ENCODE data around the gene DNAJB13.

The DNAJB13 gene

DNA sequence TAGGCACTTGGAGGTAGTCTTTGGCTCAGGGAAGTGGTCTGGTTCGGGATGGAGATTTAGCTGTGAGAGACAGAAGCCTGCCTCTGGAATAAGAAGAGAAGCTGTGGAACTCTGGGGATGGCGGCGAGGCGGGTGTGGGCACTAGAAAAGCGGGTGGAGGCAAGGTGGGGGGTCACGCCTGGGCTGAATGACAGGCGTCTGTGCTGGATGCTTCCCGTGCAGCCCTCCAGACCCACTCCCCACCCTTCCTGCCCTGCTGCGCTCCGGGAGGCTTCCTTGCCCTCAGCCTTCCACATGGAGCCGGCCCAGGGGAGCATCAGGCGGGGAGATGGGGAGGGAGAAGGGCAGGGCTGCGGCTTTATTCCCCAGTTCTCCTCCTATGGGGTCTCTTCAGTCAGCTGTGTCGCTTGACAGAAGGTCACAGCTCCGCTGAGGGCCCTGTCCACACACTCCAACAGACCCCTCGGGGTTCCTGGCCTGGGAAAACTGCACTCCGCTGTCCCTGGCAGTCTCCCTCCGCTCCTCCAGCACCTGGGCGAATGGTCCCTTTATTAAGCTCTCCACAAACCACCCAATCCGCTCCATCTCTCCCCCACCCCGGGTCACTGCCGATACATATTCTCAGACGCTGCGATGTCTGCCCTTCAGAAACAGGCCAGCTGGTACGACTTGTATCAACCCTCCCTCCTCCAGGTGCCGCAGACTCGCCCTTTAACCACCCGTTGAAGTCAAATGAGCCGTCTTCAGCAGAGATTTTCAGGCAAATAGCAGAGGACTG, 6.2 kb downstream of the DNAJB13 start:
- DNase-seq = no peak

DNA sequence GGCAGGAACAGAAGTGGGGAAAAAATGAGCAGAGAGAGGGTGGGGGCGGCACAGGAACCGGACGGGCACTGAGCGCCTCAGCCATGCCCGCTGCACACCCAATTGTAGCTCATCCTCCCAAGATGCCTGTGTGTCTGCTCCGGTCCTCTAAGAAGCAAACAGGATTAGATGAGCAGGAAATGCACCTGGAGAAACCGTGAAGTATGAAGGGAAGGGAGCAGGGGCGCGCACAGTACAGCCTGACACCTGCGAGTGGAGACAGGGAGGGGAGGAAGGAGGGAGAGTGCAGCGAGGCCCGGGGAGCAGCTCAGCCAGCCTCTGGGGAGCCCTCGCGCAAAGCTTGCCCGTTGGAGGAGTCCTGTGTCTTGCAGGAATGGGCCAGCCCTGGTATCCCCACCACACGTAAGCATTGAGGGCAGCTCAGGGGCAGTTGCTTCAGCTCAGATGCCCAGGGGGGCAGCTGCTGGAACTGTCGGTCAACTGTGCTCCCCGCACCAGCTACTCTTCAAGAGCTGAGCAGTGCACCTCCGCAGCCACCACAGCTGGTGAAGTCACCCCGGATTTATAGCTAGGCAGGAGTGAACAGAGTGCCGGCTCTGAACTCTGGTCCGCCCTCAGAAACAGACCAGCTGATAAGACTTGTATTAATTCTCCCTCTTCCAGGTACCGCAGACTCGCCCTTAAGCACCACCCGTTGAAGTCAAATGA, 7.0 kb downstream of the DNAJB13 start:
- DNase-seq = no peak

DNA sequence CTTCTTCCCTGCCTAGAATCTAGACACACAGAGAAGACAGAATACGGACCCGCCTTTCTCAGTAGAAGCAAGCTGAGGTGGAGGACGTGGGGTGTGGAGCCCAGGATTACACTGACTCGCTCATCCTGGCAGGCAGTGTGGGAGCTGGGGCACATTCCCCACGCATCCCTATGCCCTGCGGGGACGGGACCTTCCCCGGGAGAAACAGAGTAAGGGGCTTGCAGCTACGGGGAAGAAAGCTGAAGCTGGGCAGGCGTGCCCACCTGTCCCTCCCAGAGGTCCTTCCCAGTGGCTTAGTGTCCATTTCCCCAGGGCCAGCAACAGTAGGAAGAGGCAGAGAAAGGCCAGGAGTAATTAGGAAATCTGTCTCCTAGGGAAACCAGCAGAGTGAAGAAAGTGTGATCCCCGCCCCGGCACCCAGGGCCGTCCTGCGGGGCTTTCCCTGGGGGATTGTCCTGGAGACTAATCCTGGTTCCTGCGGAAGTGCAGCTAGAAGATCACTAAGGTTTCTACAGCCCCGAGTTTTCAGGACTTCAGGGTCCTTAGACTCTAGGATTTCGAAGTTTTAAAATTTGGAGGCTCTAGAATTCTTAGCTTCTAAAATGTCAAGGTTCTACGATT, 7.8 kb downstream of the DNAJB13 start:
- DNase-seq = no peak

DNA sequence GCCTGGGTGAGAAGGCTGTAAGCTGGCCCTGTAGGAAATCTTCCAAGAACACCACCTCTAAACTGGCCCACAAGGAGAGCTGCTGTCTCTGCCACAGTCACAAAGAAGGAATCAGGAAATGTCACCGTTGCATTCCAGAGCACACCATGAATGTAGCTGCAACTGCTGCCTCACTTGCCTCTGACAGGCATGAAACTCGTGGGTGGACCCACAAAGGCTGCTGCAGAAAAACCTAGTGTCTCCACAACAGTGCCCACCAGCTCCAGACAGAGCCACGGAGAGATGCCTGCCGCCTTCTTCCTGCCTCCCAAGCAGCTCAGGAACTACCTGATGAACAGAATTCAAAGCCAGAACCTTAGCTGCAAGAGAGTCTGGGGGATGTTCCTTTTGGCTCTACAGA, 10.5 kb downstream of the DNAJB13 start:
- DNase-seq = no peak

DNA sequence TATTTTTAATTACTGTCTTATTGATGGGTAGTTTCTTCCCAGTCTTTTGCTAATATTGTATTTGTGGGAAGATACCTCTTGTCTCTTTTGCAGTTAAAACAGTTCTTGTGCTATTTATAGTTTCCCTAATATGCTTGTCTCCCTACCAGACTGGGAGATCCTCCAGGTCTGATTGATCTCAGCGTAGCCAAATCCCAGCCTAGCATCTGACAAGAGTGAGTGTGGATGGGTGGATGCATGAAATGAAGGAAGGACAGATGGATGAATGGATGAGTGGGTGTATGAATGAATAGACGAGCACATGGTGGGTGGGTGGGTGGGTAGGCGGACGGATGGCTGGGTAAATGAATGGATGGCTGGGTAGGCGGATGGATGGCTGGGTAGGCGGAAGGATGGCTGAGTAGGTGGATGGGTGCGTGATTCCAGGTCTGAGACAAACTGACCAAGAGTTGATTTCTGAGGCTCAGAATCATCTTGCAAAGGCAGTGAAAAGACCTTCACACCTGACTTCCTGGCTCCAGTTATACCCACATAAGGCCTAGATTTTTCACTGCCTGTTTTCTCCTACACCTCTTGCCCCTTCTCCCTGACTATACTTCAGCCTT, 11.4 kb downstream of the DNAJB13 start:
- no peak for DNase-seq

DNA sequence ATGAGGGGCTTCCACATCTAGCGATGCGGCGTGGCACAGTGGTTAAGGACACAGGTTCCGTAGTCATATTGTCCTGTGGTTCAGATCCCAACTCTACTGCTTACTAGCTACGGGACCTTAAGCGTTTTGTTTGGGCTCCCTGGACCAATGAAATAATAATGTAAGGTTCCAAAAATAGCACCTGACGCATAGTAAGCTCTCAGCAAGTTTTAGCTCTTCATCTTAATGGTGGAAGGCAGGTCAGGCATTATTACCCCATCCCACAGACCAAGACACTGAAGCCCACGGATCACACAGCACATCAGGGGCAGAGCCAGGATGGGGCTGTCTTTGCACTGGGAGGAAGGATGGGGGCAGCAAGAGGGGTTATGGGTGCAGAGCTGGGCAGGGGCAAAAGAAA, 13.0 kb downstream of the DNAJB13 start:
- no peak for DNase-seq

DNA sequence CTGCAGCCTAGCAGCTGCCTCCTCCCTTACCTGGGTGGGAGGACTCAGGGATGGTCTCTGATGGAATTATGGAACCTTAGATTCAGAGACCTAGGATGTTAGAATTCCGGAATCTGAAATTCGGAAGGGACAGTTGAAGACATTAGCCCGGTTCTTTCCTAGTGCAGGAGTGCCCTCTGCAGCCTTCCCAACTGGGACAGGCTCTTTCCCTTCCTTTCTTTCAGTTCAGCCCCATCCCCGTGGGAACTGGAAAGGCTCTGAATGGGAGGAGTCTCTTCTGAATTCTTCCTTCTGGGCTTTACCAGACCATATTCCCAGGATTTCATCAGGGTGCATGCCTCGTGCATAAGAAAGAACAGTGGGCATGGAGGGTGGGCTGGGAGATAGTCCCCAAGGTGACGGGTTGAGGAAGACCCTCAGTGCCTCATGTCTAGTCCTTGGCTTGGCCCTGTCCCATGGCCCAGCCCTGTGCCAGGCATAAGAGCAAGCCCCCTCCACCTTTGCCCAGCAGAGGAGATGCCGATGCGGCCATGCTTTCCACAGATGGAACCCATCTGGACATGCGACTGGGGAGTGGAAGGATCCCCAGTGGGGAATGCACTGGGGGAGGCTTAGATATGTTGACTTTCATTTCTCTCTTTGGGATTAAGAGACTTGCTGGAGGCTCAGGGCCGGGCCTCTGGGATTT, 14.4 kb downstream of the DNAJB13 start:
- DNase-seq = no peak

DNA sequence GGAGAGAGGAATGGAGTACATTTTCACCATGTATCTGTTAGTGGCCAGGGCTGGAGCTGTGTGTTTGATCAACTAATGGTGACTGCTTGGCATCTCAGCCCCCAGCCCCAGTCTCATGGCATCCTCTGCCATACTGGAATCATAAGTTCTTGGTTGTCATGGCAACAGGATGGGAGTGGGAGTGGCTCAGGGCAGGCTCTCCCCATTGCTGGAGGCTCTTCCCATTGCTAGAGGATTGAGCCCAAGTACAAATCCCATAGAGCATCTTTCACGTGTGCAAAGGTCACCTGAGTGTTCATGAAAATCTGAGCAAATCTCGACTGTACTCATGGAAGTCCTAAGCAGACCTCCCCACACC, 14.9 kb downstream of the DNAJB13 start:
- no peak for DNase-seq

DNA sequence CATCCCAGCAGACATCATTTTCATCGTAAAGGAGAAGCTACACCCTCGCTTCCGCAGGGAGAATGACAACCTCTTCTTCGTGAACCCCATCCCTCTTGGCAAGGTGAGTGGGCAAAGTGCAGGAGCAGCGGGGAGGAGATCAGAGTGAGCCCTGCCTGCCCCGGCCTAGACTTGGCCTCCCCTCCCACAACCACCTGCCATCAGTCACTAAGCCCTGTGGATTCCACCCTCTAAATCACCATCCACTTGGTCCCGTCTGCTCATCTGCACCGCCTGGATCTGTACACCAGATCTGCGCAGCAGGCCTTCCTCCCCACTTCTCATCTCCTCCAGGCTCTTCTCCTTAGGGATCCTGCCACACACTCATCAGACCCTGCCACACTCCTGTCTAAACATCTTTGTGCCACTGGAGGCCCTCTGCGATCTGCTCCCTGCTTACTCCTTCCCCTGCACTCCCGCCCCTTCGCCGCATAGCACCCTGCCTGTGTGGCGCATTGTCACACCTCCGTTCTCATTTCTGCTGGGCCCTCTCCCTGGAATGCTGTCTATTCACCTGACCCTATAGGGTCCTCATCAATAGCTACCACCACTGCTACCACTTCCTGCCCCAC, 17.6 kb downstream of the DNAJB13 start:
- no peak for DNase-seq

DNA sequence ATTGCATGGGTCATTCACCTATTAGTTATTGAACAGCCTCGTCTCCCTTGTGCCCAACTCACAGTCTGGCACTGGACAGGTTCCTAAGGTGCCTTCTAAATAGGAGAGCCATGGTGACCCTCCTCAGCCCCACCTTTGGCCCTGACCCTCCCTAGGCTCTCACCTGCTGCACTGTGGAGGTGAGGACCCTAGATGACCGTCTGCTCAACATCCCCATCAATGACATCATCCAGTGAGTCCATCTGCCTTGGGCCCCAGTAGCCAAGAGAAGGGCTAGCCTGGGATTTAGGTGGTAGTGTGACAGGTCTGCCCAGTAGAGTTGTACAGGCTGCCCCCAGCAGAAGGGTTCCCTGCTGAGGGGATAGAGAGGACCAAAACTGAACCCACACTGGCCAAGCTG, 18.3 kb downstream of the DNAJB13 start:
- DNase-seq = no peak

DNA sequence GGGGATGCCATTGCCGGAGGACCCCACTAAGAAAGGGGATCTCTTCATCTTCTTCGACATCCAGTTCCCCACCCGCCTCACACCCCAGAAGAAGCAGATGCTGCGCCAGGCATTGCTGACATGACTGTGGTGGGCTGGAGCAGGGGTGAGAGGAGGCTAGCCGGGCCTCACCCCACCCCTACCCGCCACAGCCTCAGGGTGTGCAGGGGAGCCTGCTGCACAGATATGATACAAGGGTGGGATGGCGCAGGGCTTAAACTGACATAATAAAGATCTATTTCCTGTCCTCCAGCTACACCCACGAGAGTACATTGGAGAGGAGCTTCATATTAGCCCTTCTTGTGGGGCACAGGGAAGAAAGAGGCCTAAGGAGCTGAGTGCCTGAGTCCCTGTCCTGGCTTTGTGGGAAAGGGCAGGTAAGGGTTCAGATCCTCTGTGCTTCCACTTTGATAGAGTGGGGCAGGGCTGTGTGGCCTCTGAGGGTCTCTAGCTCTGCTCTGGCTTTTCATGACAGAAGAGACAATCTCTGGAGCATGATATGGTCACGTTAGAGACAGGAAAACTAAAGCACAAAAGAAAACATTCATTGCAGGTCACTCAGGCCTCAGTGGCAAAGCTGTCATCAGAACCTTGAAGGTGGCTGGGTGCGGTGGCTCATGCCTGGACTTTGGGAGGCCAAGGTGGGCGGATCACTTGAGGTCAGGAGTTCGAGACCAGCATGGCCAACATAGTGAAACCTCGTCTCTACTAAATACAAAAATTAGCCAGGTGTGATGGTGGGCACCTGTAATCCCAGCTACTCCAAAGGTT, 19.4 kb downstream of the DNAJB13 start:
- DNase-seq = no peak

DNA sequence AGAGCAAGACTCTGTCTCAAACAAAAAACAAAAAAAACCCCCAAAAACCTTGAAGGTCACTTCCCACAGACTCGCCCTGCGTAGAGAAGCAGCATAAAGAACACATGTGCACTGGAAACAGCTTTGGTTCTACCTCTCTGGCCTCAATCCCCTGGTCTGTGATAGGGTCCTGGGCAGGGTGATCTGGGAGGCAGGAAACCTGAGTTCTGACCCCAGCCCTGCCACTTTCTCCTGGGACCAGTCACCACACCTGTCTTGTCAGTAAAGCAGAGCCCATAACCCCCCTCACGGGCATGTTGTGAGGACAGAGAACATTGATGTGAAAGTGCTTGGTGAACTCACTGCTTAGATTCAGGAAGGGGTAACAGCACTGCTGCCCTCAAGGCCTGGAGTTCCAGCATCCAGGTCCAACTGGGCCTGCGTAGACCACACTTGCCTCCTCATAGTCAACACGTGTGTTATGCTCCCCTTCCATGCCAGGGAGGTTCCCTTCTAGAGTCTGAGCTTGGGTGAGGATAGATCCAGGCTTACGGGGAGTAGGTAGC, 20.4 kb downstream of the DNAJB13 start:
- DNase-seq = peak; percentile 25

DNA sequence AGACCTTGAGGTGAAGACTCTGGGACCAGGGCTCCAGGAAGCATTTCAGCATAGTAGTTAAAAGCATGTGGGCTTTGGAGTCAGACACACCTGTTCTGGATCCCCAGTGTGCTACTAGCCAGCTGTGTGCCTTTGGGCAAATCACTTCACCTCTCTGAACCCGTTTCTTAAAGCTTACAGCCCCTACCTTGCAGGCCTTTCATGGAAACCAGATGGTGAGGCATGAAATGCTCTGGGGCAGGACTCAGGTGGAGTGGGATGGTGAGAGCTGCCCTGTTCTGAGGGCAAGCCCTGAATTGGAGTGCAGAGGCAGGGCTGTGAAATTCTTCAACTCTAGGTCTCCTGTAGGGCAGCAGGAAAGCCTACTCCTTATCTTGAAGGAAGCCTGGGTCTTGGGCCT, 21.4 kb downstream of the DNAJB13 start:
- DNase-seq = no peak

DNA sequence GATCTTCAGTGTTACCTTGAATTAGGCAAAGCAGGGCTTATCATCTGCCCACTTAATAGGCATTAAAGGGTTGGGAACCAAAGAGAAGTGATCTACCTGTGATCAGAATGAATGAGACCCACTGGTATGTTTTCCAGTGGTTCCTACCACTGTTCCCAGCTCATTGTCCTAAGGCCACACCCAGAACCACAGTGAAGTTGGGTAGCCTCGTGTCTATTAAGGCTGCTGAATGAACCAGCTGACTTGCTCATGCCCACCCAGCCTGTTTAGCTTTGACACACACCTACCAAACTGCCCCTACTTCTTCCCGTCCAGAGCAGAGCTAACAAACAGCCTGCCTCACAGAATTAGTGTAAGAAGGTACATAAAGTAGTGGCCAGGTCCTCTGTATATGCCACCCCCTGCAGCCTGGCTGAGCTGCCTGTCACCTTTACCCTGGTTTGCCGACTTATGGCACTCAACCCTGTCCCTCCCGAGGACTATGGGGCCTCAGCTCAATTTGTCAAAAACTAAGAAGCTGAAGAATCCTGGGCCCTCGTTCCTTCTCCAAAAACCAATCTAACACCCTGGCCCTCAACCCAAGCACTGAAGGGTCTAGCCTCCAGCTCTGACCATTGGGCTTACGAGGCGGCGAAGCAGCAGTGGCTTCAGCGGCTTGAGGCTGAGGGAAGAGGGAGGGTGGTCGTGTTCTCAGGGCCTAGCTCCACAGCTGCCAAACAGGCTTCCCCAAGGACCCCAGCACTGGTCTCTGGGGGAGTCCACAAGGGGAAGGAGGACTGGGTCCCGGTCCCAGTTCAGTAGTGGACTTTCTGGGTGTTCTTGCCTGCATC, 22.0 kb downstream of the DNAJB13 start:
- no peak for DNase-seq

DNA sequence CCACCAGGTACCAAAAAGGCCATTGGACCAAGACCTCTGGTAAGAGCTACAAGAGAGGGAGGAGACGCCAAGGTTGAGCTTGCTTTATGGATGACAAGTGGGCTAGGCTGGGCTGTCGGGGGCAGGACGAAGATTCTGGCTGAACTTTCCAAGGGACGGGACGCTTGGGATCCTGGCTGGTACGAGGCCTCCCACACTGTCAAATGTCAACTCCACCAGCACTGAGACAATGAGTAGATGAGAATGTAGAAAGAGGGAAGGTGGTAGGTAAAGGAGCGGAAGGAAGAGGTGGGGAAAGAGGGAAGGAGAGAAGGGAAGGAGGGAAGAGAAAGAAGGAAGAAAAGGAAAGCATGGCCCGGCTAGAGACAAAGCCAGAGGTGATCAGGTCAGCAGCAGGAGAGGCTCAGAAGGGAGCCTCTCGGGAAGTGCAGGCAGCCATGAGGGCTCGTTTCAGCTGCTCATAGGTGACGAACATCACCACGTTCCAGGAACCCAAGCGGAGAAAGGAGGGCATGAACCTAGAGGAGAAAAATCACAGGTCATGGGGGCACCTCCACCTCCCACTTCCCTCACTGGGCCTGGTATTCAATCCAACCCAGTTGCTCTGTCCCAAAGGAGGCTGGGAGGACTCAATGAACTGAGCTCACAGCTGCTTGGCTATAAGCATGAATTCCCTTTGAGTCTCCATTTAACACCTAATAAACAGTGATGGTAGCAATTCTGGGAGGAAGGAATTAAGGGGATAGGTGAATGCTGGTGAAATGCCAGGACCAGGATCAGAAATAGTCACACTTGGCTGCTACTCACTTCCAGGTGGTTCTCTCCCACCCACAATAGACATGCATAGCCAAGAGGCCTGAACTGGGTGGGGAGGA, 24.0 kb downstream of the DNAJB13 start:
- DNase-seq = no peak

DNA sequence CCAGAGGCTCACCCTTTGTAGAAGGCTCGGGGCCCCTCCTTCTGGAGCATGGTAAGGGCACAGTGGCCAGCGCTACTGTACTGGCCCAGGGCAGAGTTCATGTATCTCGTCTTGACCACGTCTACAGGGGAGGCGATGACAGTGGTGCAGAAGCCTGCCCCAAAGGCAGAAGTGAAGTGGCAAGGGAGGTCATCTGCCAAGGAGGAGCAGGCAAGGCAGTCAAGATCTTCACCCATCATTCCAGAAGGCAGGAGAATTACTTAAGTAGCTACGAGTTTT, 24.6 kb downstream of the DNAJB13 start:
- no peak for DNase-seq

DNA sequence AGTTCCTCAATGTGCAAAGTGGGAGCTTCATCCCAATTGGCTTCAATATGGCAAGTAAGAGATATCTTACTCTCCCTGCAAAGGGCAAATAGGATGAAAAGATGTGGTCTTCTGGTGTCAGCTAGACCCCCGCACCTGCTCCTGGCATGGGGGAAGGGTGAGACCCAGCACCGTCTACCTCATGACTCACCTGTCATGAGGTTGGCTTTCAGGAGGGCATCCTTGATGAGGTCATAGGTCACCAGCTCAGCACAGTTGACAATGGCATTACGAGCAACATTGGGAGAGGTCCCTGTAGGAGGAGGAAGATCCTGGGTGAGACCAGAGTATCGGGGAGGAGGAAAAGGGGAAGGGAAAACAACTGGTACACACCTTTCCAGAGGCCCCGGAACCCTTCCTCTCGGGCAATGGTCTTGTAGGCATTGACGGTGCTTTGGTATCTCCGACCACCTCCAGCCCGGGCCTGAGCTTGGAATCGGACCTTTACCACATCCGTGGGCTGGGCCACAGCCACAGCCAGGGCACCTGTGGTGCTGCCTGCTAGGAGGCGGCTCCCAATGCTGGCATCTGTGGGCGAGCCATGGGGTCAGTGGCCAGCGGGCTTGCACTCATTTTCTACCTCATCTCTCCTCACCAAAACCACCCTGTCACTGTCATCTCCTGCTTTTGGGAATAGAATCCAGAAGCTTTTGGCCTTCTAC, 25.8 kb downstream of the DNAJB13 start:
- DNase-seq = no peak

DNA sequence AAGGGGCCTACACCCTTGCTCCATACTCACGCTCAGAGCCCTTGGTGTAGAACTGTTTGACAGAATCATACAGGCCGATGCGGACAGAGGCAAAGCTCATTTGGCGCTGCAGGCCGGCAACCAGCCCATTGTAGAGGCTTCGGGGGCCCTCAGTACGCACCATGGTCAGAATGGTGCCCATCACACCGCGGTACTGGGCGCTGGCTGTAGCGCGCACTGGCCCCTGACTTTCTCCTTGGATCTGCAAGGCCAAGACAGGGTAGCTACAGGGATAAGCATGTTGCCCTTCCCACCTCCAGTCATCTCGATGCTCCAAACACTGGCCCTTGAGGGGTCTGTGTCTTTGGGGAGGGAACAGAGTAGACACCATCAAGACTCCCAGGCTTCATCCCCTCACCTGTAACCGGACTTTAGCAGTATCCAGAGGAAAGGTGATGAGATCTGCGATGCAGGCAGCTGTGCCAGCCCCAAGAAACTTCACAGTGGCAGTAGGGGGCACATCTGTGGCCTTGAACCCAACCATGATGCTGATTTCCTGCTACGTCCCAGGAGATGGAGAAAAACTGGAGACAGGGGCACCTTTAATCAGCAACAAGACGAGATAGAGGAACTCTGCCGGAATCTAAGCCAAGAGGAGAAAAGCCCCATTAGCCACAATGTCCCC, 27.2 kb downstream of the DNAJB13 start:
- DNase-seq = no peak

All from MV-4-11 (cell line).